HEK293T (cell line): ENCODE results near the gene KRTAP10-7.
"Not testable (repeated sequence)": the region's sequence is repeated elsewhere in the genome, so short reads cannot be mapped to it uniquely, and the experiment has no call there.

ENCODE experiments used
- CTCF ChIA-PET: fragments of 350-600 bp; formaldehyde crosslinking; extraction: SDS; loops from one replicate; lab custom pipeline; 2021; ENCODE audit warnings: antibody characterized with exemption, inconsistent platforms; lab: Yijun Ruan, JAX
- POLR2A ChIA-PET: fragments of 350-600 bp; formaldehyde crosslinking; extraction: SDS; loops from one replicate; lab custom pipeline; 2020; ENCODE audit warnings: antibody characterized with exemption, inconsistent platforms; lab: Yijun Ruan, JAX
- DNase-seq: peaks from one replicate; pipeline ENCODE4 v3.0.0; 2012; ENCODE audit warnings: mixed read lengths; ENCODE audit errors: extremely low spot score
- ARNT ChIP-seq: fragments of 450-650 bp; IDR thresholded peaks from 2 replicates; pipeline ENCODE4 v1.6.1; 2017; ENCODE audit warnings: mild to moderate bottlenecking
- BHLHE40 ChIP-seq: fragments of 450-650 bp; IDR thresholded peaks from 2 replicates; pipeline ENCODE4 v1.6.1; 2016; ENCODE audit warnings: mild to moderate bottlenecking, moderate library complexity, borderline replicate concordance
- CTBP1 ChIP-seq: fragments of 450-650 bp; IDR thresholded peaks from 2 replicates; pipeline ENCODE4 v1.6.1; 2016; ENCODE audit warnings: borderline replicate concordance
- ELF4 ChIP-seq: fragments of 450-650 bp; IDR thresholded peaks from 2 replicates; pipeline ENCODE4 v1.6.1; 2017; ENCODE audit warnings: antibody characterized with exemption
- FOXA1 ChIP-seq: fragments of 450-650 bp; IDR thresholded peaks from 2 replicates; pipeline ENCODE4 v1.6.1; 2016; ENCODE audit warnings: mild to moderate bottlenecking
- FOXK2 ChIP-seq: fragments of 450-650 bp; IDR thresholded peaks from 2 replicates; pipeline ENCODE4 v1.6.1; 2016; ENCODE audit warnings: mild to moderate bottlenecking
- FOXM1 ChIP-seq: fragments of 450-650 bp; IDR thresholded peaks from 2 replicates; pipeline ENCODE4 v1.6.1; 2017; ENCODE audit warnings: mild to moderate bottlenecking, borderline replicate concordance
- HDGF ChIP-seq: fragments of 450-650 bp; IDR thresholded peaks from 2 replicates; pipeline ENCODE4 v1.6.1; 2017; ENCODE audit warnings: antibody characterized with exemption, borderline replicate concordance
- L3MBTL2 ChIP-seq: fragments of 450-650 bp; conservative IDR thresholded peaks from 2 replicates; pipeline ENCODE4 v1.6.1; 2016; ENCODE audit warnings: mild to moderate bottlenecking
- LEF1 ChIP-seq: fragments of 450-650 bp; IDR thresholded peaks from 2 replicates; pipeline ENCODE4 v1.6.1; 2017; ENCODE audit warnings: mild to moderate bottlenecking, borderline replicate concordance
- NFRKB ChIP-seq: fragments of 450-650 bp; IDR thresholded peaks from 2 replicates; pipeline ENCODE4 v1.6.1; 2016; ENCODE audit warnings: mild to moderate bottlenecking, moderate library complexity
- PKNOX1 ChIP-seq: fragments of 450-650 bp; IDR thresholded peaks from 2 replicates; pipeline ENCODE4 v1.6.1; 2016
- SP1 ChIP-seq: fragments of 450-650 bp; IDR thresholded peaks from 2 replicates; pipeline ENCODE4 v1.6.1; 2017
- SUZ12 ChIP-seq: fragments of 450-650 bp; IDR thresholded peaks from 2 replicates; pipeline ENCODE4 v1.6.1; 2016; ENCODE audit warnings: mild to moderate bottlenecking
- TARDBP ChIP-seq: fragments of 450-650 bp; IDR thresholded peaks from 2 replicates; pipeline ENCODE4 v1.6.1; 2016
- ZNF384 ChIP-seq: fragments of 450-650 bp; IDR thresholded peaks from 2 replicates; pipeline ENCODE4 v1.6.1; 2016

Gene KRTAP10-7

GRCh38 chr21:44643741-44644310 is 43.4 kb downstream of the KRTAP10-7 start:
- no peak for DNase-seq
- ChIA-PET CTCF (no interaction called here), POLR2A (no interaction called here)
- TF ChIP-seq L3MBTL2 (no peak), SP1 (no peak), FOXA1 (no peak), ZNF384 (no peak), LEF1 (no peak), TARDBP (no peak), PKNOX1 (no peak), SUZ12 (no peak), FOXM1 (no peak), ARNT (no peak), NFRKB (no peak), CTBP1 (no peak), HDGF (no peak), FOXK2 (no peak)

GRCh38 chr21:44644878-44645277 is 44.5 kb downstream of the KRTAP10-7 start:
- POLR2A ChIA-PET = no interaction called here
- CTCF ChIA-PET = no interaction called here
- TF ChIP-seq FOXM1 = no peak
- no peak for TF ChIP-seq ELF4
- TF ChIP-seq FOXA1 = no peak
- no peak for TF ChIP-seq ARNT
- no peak for TF ChIP-seq SUZ12
- TF ChIP-seq PKNOX1 = no peak
- no peak for TF ChIP-seq HDGF
- TF ChIP-seq ZNF384 = no peak
- no peak for TF ChIP-seq TARDBP
- no peak for TF ChIP-seq FOXK2
- TF ChIP-seq NFRKB = no peak
- no peak for TF ChIP-seq BHLHE40
- TF ChIP-seq L3MBTL2 = no peak
- TF ChIP-seq CTBP1 = no peak
- TF ChIP-seq LEF1 = no peak
- no peak for TF ChIP-seq SP1
- no peak for DNase-seq

- POLR2A ChIA-PET, DNase-seq, CTCF ChIA-PET: not testable (repeated sequence)
Measured at GRCh38 chr21:44646366-44647221, 46.2 kb downstream of the KRTAP10-7 start, which contains the start of gene KRTAP10-11. Gene KRTAP10-11, plus strand, starts transcription at chr21:44646414. Its CDS starts 45 bp downstream, at chr21:44646459.

- CTCF ChIA-PET = no interaction called here
- DNase-seq = no peak
- TF ChIP-seq PKNOX1 (no peak), SUZ12 (no peak), BHLHE40 (no peak), LEF1 (no peak), ZNF384 (no peak), ELF4 (no peak), HDGF (no peak), FOXA1 (no peak)
- POLR2A ChIA-PET = no interaction called here
Measured at GRCh38 chr21:44647222-44647552, 46.8 kb downstream of the KRTAP10-7 start.

- TF ChIP-seq CTBP1 (no peak), FOXM1 (no peak), L3MBTL2 (no peak)
- CTCF ChIA-PET = no interaction called here
- no peak for DNase-seq
- POLR2A ChIA-PET = no interaction called here
Measured at GRCh38 chr21:44648557-44649311, 48.3 kb downstream of the KRTAP10-7 start.

GRCh38 chr21:44649521-44650100 is 49.2 kb downstream of the KRTAP10-7 start:
- POLR2A ChIA-PET = no interaction called here
- no peak for DNase-seq
- CTCF ChIA-PET = no interaction called here
- TF ChIP-seq FOXK2 (no peak), SP1 (no peak), L3MBTL2 (no peak), TARDBP (no peak), ZNF384 (no peak), PKNOX1 (no peak), NFRKB (no peak), ARNT (no peak), CTBP1 (no peak), HDGF (no peak), SUZ12 (no peak), LEF1 (no peak), ELF4 (no peak), FOXA1 (no peak), BHLHE40 (no peak)
